IMR-90 (cell line): ENCODE data around the gene ANKRD33B. TPM values are rescaled to one million over a fixed set of nuclear protein-coding genes. Genes with fewer than 3 reads are reported as not detected.

Experiments
- ATAC-seq: fragments of 200-7000 bp; cut with Tn5 transposase; 2 replicates; pipeline ENCODE4 v1.9.1; 2020; ENCODE audit warnings: low read depth, mild to moderate bottlenecking, moderate library complexity
- BruUV-seq: library from RNA; stranded (reverse); fragments of 400-500 nt; replicated peaks from 2 replicates; lab custom pipeline; 2021; lab: Mats Ljungman, UMichigan
- CTCF ChIA-PET: fragments of 300-600 bp; formaldehyde crosslinking; extraction: SDS; loops from one replicate; lab custom pipeline; 2021; ENCODE audit warnings: antibody characterized with exemption; lab: Yijun Ruan, JAX
- POLR2A ChIA-PET: fragments of 300-600 bp; sonication (Branson Sonifier 250); formaldehyde crosslinking; loops from one replicate; lab custom pipeline; 2022; ENCODE audit warnings: antibody characterized with exemption; ENCODE audit not compliant: unreplicated experiment; lab: Charles Lee
- DNase-seq: peaks from one replicate; pipeline ENCODE4 v3.0.0; 2013
- H2AFZ ChIP-seq: replicated peaks from 2 replicates; pipeline ENCODE3; 2013; ENCODE audit warnings: low read length, mild to moderate bottlenecking; ENCODE audit not compliant: poor library complexity
- H2AK5ac ChIP-seq: 2 replicates; pipeline ENCODE4 v1.6.1; 2013; ENCODE audit warnings: low read depth, low read length, inconsistent platforms
- H2AK9ac ChIP-seq: replicated peaks from 2 replicates; pipeline ENCODE3; 2013; ENCODE audit warnings: mild to moderate bottlenecking, low read depth, low read length, moderate library complexity; ENCODE audit not compliant: poor library complexity
- H2BK120ac ChIP-seq: 2 replicates; pipeline ENCODE4 v1.6.1; 2013; ENCODE audit warnings: low read depth, low read length, inconsistent platforms
- H2BK15ac ChIP-seq: 3 replicates; pipeline ENCODE4 v1.6.1; 2013; ENCODE audit warnings: low read depth, low read length, inconsistent platforms
- H2BK20ac ChIP-seq: 2 replicates; pipeline ENCODE4 v1.6.1; 2013; ENCODE audit warnings: low read depth, mild to moderate bottlenecking, inconsistent platforms, low read length, moderate library complexity
- H2BK5ac ChIP-seq: 2 replicates; pipeline ENCODE4 v1.6.1; 2013; ENCODE audit warnings: mild to moderate bottlenecking, low read depth, low read length, inconsistent platforms; ENCODE audit not compliant: poor library complexity, severe bottlenecking
- H3K14ac ChIP-seq: replicated peaks from 2 replicates; pipeline ENCODE4 v1.6.1; 2013; ENCODE audit warnings: low read depth, low read length, inconsistent platforms
- H3K18ac ChIP-seq: 2 replicates; pipeline ENCODE4 v1.6.1; 2013; ENCODE audit warnings: low read depth, low read length, control low read depth
- H3K23ac ChIP-seq: 2 replicates; pipeline ENCODE4 v1.6.1; 2013; ENCODE audit warnings: low read depth, low read length, inconsistent platforms
- H3K27ac ChIP-seq: 2 replicates; pipeline ENCODE4 v1.5.1; 2013; ENCODE audit warnings: mild to moderate bottlenecking, control low read depth, low read length; ENCODE audit not compliant: insufficient read depth
- H3K27me3 ChIP-seq: 2 replicates; pipeline ENCODE4 v1.6.1; 2013; ENCODE audit warnings: low read length; ENCODE audit not compliant: control insufficient read depth, insufficient read depth
- H3K36me3 ChIP-seq: 2 replicates; pipeline ENCODE4 v1.6.1; 2013; ENCODE audit warnings: low read length, mixed read lengths; ENCODE audit not compliant: control insufficient read depth, insufficient read depth
- H3K4ac ChIP-seq: 2 replicates; pipeline ENCODE4 v1.6.1; 2013; ENCODE audit warnings: low read depth, low read length, inconsistent platforms
- H3K4me1 ChIP-seq: 2 replicates; pipeline ENCODE4 v1.6.1; 2013; ENCODE audit warnings: low read length, mixed read lengths; ENCODE audit not compliant: control insufficient read depth, insufficient read depth
- H3K4me2 ChIP-seq: 2 replicates; pipeline ENCODE4 v1.6.1; 2013; ENCODE audit warnings: low read depth, mild to moderate bottlenecking, control low read depth, low read length, moderate library complexity
- H3K4me3 ChIP-seq: 2 replicates; pipeline ENCODE4 v1.5.1; 2013; ENCODE audit warnings: low read depth, mild to moderate bottlenecking, control low read depth, low read length, moderate library complexity; ENCODE audit not compliant: insufficient read depth
- H3K56ac ChIP-seq: 2 replicates; pipeline ENCODE4 v1.6.1; 2013; ENCODE audit warnings: low read length, inconsistent platforms; ENCODE audit not compliant: insufficient read depth; ENCODE audit errors: extremely low read depth
- H3K79me1 ChIP-seq, 2 experiments: 2 replicates each; pipeline ENCODE4 v1.6.1; 2013; ENCODE audit warnings: low read length in 2 of 2, inconsistent platforms in 1 of 2, low read depth in 1 of 2
- H3K9ac ChIP-seq: 2 replicates; pipeline ENCODE4 v1.6.1; 2013; ENCODE audit warnings: low read depth, low read length, control low read depth
- H3K9me1 ChIP-seq: 2 replicates; pipeline ENCODE4 v1.6.1; 2013; ENCODE audit warnings: low read length, inconsistent platforms; ENCODE audit not compliant: insufficient read depth
- H3K9me3 ChIP-seq: 2 replicates; pipeline ENCODE4 v1.6.1; 2013; ENCODE audit warnings: low read length; ENCODE audit not compliant: control insufficient read depth, insufficient read depth
- H4K20me1 ChIP-seq: 2 replicates; pipeline ENCODE4 v1.6.1; 2013; ENCODE audit warnings: low read length, inconsistent platforms; ENCODE audit not compliant: insufficient read depth
- H4K5ac ChIP-seq: 2 replicates; pipeline ENCODE4 v1.6.1; 2013; ENCODE audit warnings: mild to moderate bottlenecking, low read depth, low read length, control low read depth
- H4K8ac ChIP-seq, 2 experiments: 2 replicates each; pipeline ENCODE4 v1.6.1; 2013; ENCODE audit warnings: low read depth in 2 of 2, low read length in 2 of 2, control low read depth in 1 of 2, inconsistent platforms in 1 of 2
- H4K91ac ChIP-seq: 2 replicates; pipeline ENCODE4 v1.6.1; 2013; ENCODE audit warnings: low read depth, low read length, inconsistent platforms; ENCODE audit not compliant: insufficient read depth
- BHLHE40 ChIP-seq: fragments of 150-350 bp; IDR thresholded peaks from 2 replicates; pipeline ENCODE4 v1.6.1; 2016; ENCODE audit warnings: mild to moderate bottlenecking, low read depth, low read length
- CEBPB ChIP-seq: IDR thresholded peaks from 2 replicates; pipeline ENCODE4 v1.6.1; 2012; ENCODE audit warnings: low read depth, low read length, improper control_type of control experiment
- CHD1 ChIP-seq: IDR thresholded peaks from 2 replicates; pipeline ENCODE4 v1.6.1; 2012; ENCODE audit warnings: low read depth, low read length, improper control_type of control experiment
- CTCF ChIP-seq: conservative IDR thresholded peaks from 2 replicates; pipeline ENCODE4 v1.5.1; 2012; ENCODE audit warnings: mild to moderate bottlenecking, low read depth, low read length, improper control_type of control experiment
- NFE2L2 ChIP-seq: fragments of 150-350 bp; IDR thresholded peaks from 2 replicates; pipeline ENCODE4 v1.6.1; 2016; ENCODE audit warnings: low read depth, mild to moderate bottlenecking, low read length
- RAD21 ChIP-seq: IDR thresholded peaks from 2 replicates; pipeline ENCODE4 v1.6.1; 2012; ENCODE audit warnings: low read length, improper control_type of control experiment
- RCOR1 ChIP-seq: IDR thresholded peaks from 2 replicates; pipeline ENCODE4 v1.6.1; 2012; ENCODE audit warnings: mild to moderate bottlenecking, low read length, improper control_type of control experiment; ENCODE audit not compliant: insufficient replicate concordance
- SMC3 ChIP-seq: fragments of 150-350 bp; IDR thresholded peaks from 2 replicates; pipeline ENCODE4 v1.6.1; 2016; ENCODE audit warnings: low read depth, mild to moderate bottlenecking, antibody characterized with exemption, low read length, moderate library complexity
- USF2 ChIP-seq: fragments of 150-350 bp; IDR thresholded peaks from 2 replicates; pipeline ENCODE4 v1.6.1; 2017; ENCODE audit warnings: mild to moderate bottlenecking, antibody characterized with exemption, low read length, low read depth
- WGBS, 2 experiments: methylation state at CpG; one replicate each; pipeline versions ENCODE4 v1.1.5 to v1.1.7; 2013; ENCODE audit warnings: missing lambda C conversion rate in 2 of 2; ENCODE audit not compliant: insufficient read length in 1 of 2; ENCODE audit errors: extremely low coverage in 2 of 2; 5-methylcytosine and 5-hydroxymethylcytosine counted together
- dilution Hi-C: fragments of 300-500 bp; cut with HindIII; formaldehyde crosslinking; loops from one replicate; pipeline ENCODE4 v1.14.3; 2018; ENCODE audit warnings: low sequenced_read_pairs; ENCODE audit not compliant: unreplicated experiment
- in situ Hi-C: fragments of 300-500 bp; cut with MboI; formaldehyde crosslinking; loops from 3 replicates; pipeline ENCODE4 v1.14.3; 2019; ENCODE audit warnings: low sequenced_read_pairs, inconsistent platforms, mixed read lengths
- intact Hi-C: fragments of 100-400 bp; cut with micrococcal nuclease; formaldehyde crosslinking; loops from 2 replicates; pipeline ENCODE4 v1.10.0; 2022
- polyA plus RNA-seq, 3 experiments: library from polyadenylated mRNA; depleted of rRNA; stranded (reverse); fragments of >200 nt; gene quantifications; 2 replicates each; pipeline ENCODE4 v1.2.3, GENCODE V29; 2012; ENCODE audit warnings: low replicate concordance in 1 of 3
- total RNA-seq: library from RNA; depleted of rRNA; stranded (reverse); fragments of >200 nt; gene quantifications from 2 replicates; pipeline ENCODE4 v1.2.3, GENCODE V29; 2012

ANKRD33B gene
- total and polyA plus RNA-seq, 2 of the 4 experiments (the other 2 are of a cell fraction) = 2.5 to 3.3 TPM

- no peaks in the 10 kb centered on the region for H3K9me3 ChIP-seq
- no TSS peak for BruUV-seq
- 47% methylated on average over 3 of the region's 5 CpGs; no CpG with 5 or more reads in 1 of the 2 experiments for WGBS, 2 experiments
- no peak overlapping the region for H4K8ac ChIP-seq
- H3K56ac ChIP-seq = no peak overlapping the region
- H3K23ac ChIP-seq = no peak overlapping the region
- H3K4ac ChIP-seq = no peak overlapping the region
- H4K91ac ChIP-seq = no peak overlapping the region
- CTCF ChIA-PET = no interaction called here
- no peak overlapping the region for H3K14ac ChIP-seq
- H2BK15ac ChIP-seq = 0 out of 3 replicates have a peak overlapping the region, but pooled peaks have one; percentile 31
- H3K9ac ChIP-seq = no peak overlapping the region
- intact Hi-C loops = loop anchor here (5.0 kb wide), 1 partner anchor 45 kb away; no protein-coding TSS in a partner anchor
- peaks cover 24% of the 10 kb centered on the region; the same call in 1 of the 2 replicates for H4K20me1 ChIP-seq
- H3K36me3 ChIP-seq = no peaks in the 10 kb centered on the region
- H3K79me1 ChIP-seq = peaks cover 23 to 61% of the 10 kb centered on the region in 2 experiments
- H2BK120ac ChIP-seq = no peak overlapping the region
- H3K27ac ChIP-seq = no peak overlapping the region
- no peaks in the 10 kb centered on the region for H3K27me3 ChIP-seq
- DNase-seq (no peak), ATAC-seq (no peak)
- H3K4me2 ChIP-seq = no peak overlapping the region
- no peak overlapping the region for H2BK5ac ChIP-seq
- no peak overlapping the region for H4K5ac ChIP-seq
- no peak overlapping the region for H2BK20ac ChIP-seq
- H2AK5ac ChIP-seq = peak overlapping the region; percentile 54; the same call in 1 of the 2 replicates
- H3K18ac ChIP-seq = no peak overlapping the region
- H3K4me3 ChIP-seq = no peak overlapping the region
- H2AFZ ChIP-seq = no peak overlapping the region
- peaks cover 19% of the 10 kb centered on the region for H3K4me1 ChIP-seq
- POLR2A ChIA-PET = no interaction called here
- in situ Hi-C loops = no loop called here
- TF ChIP-seq NFE2L2 = no peak
- TF ChIP-seq CHD1 = no peak
- no peak for TF ChIP-seq BHLHE40
- no peak for TF ChIP-seq CTCF
- TF ChIP-seq RAD21 = no peak
- TF ChIP-seq SMC3 = no peak
- no peak for TF ChIP-seq USF2
- no peak for TF ChIP-seq RCOR1
- TF ChIP-seq CEBPB = no peak
- H2AK9ac ChIP-seq = no peak overlapping the region
- dilution Hi-C loops = no loop called here
- peaks cover 19% of the 10 kb centered on the region for H3K9me1 ChIP-seq
Measured at GRCh38 chr5:10612251-10612650, 48.4 kb downstream of the ANKRD33B start.
